Activated CD4-positive, alpha-beta T cell treated with anti-CD3 and anti-CD28 coated beads, Interleukin-2, amount 50 U/mL, for 48 hours (primary cell): ENCODE measurements around the gene VWA2.
"Not testable (repeated sequence)": the region's sequence is repeated elsewhere in the genome, so short reads cannot be mapped to it uniquely, and the experiment has no call there.

ENCODE experiments used
- DNase-seq, 2 experiments: peaks; one replicate each; pipeline ENCODE4 v3.0.0-alpha.2; 2020

Gene VWA2

DNA sequence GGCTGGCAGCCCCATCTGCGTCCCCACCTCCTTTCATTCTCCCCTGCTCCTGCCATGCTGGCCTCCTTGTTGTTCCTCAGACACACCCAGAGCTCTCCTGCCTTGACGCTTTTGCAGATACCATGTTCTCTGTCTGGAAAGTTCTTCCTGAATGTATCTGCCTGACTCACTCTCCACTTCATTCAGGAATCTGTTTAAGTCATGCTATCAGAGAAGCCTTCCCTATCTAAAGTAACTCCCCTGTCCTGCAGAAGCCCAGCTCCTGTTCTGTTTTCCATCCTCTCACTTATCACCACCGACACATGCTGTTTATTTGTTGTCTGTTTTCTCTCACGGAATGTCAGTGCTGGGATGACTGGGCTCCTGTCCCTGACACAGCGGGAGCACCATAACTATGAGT is 83.3 kb downstream of the VWA2 start:
- DNase-seq = no peak

DNA sequence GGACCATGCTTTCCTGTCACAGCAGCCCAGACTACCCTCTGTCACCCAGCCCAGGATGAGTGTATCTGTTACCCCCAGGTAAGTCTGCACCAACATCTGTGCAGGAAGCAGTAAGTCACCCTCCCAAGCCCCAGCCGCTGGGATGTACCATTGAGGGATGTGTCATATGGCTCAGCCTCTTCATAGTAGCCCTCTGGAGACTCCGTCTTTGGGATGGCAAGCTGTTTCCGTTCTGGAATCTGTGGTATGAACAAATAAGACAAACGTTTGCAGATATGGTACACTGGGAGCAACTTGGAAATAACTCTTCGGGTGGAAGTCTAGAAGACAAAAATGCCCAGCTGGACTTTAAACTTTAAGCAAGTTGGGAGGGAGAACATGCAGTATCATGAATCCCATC is 84.0 kb downstream of the VWA2 start:
- DNase-seq = no peak

DNA sequence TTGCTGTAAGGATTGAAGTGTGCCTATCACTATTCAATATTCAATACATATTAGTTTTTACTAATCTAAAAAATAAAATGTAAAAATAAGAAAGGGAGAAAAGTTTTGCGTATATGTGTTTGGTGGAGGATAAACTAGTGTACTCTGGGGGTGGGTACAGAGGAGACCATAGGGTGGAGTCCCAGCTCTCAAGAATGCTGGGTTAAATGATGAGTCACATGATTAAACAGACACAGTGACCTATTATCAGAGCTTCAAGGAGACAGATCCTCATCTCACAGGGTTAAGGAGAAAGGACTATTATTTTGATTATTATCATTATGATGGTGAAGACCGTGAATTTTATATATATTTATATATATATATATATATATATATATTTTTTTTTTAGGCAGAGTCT is 87.7 kb downstream of the VWA2 start:
- no peak for DNase-seq

DNA sequence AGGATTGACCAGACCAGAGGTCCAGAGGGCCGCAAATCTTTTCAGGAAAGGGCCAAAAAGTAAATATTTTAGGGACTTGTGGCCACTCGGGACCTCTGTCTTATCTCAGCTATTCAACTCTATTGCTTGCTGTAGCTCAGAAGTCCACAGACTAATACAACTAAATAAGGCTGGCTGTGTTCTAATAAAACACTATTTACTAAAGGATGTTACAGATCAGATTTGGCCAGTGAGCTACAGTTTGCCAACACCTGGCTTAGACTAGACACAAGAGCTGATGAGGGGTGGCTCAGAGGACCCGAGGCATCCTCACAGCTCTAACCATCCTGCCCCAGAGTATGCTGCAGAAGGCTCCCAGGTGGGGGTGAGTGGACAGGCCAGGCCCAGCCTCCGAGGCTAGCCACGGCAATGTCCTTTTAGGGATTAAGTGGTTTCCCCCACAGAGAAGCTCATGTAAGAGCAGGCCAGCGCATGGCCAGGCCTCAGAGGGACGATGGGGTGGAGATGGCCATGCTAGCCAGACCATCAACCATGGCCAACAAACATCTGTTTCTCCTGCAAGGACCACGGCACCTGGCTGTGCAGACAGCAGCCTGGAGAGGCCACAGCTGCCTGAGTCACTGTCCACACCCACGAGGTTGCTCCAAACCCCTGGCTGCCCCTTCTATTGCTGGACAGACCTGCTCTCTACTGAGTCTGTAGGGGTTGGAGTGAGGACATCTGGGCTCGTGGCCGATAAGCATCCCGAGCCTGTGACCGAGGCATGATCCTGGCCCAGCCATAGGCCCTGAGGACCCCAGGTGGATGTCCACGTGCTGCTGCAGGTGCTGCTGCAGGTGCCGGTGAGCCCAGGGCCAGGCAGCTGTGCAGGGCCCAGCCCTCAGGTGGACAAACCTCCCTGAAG is 88.7 kb downstream of the VWA2 start:
- DNase-seq = no peak

DNA sequence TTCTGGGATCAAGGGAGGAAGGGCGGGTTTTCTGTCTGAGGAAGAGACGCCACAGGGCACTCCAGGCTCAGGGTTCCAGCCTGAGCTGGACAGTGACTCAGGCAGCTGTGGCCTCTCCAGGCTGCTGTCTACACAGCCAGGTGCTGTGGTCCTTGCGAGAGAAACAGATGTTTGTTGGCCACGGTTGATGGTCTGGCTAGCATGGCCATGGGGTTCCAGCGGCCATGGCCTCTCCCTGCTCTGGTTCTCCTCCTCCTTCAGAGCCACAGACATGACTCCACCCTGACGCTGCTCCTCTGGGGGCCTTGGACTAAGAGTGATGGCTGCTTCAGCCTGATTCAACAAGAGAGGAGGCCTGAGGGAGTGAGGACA is 89.4 kb downstream of the VWA2 start:
- no peak for DNase-seq

DNA sequence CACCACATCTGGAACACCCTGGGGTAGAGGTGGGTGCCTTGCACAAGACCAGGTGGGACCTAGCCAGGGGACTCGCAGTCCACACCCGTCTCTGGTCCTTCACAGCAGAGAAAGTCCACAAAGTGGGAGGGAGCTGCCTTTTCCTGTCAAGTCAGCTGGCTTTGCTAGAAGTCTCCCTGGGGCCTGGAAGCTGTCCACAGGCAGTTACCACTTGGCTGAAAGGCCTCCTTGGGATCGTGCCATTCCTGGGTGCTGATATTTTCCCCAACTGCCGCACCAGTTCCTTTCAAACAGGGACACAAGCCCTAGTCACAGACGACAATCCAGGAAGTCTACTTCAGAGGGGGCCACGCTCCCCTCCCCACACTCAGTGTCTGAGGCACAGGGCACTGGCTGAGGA is 89.8 kb downstream of the VWA2 start:
- DNase-seq = no peak

DNA sequence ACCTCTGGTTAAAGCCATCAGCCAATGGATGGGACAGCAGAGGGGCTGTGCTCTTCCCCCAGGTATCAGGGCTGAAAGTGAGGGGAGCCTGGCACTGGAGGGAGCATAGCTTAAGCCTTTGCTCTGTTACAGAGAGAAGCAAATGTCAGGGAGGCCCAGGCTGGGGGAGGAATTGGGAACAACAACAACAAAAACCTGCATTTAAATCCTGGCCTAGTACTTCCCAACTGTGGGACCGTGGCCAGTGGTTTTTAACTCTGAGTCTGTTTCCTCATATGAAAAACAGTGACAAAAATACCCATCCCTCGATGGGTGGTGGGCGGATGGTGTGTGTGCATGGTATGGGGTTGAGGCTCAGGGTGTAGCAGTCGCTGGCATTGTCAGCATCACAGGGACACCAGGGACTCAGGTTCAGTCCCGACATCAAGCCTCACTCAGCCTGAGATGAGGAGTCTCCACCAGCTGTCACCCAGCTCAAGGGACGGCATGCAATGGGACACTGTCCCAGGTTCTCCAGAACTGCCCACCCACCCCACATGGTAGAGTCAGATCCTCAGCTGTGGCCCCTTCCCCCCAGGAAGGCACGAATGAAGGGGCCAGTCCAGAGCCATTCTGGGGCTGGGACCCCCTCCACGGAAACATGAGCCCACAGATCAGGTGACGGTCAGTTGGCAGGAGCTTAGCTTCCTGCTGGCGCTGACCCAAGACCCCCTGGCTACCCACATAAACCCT is 90.7 kb downstream of the VWA2 start:
- DNase-seq = no peak

DNA sequence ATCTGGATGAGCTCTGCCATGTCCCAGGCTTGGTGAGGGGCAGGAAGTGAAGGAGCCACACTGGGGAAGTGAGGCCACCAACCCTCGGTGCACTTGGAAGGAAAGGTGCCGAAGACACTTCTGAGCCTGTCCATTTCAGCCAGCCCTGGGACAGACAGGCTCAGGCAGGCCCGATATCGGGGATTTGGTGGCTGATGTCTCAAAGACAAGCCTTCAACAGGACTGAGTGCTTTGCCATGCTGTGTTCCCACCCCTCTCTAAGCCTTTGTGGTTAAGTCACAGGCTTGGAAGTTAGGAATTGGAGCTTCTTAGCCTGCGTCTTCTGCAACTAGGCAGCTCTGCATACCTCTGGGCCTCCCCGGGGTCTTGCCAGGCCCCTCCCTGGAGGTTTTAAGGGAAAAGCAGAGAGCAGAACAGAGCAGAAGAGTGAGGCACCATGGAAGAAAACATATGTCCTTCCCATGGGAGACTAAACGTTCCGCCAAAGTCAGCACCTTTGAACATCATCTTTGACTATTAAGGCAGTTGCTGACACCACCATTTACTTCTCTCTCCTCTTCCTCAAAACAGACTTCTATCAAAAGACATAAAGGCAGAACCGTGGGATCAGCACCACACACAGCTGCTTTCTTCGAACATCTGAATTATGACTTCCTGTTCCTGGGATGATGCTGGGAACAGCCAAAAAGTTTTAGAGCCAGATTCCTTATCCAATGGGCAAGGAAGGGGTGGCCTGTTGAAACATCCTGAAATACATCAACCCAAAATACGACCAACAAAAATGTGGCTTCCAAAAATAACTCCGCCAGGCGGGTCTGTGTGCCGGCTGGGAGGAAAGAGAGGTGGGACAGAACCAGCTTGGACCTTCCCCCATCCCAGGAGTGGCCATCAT is 93.5 kb downstream of the VWA2 start:
- no peak for DNase-seq

DNA sequence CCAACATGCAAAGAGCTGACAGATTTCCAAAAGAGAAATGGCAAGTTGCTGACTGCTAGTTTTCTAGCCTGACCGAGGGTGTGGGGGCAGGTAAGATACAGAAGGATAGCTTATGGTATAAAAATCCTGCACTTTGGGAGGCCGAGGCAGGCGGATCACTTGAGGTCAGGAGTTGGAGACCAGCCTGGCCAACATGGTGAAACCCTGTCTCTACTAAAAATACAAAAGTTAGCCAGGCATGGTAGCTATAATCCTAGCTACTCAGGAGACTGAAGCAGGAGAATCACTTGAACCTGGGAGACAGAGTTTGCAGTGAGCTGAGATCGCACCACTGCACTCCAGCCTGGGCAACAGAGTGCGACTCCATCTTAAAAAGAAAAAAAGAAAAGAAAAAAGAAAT is 94.4 kb downstream of the VWA2 start:
- DNase-seq = not testable (repeated sequence)

DNA sequence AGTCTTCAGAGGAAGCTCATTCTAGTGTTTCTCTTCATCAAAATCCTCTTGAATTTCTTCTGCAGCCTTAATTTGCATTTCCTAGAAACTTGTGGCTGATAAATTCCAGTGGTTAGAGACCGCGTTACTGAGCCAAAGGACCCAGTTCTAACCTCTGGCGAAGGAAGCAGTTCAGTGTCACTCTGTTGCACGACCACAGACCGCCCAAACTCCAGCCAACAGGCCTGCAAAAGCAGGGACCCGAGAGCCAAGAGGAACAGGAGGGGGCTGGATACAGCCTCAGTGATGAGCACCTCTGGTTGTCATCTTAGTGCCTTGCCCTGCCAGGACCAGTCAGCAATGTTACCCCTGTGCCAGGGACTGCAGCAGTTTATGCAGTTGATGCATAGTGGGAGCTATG is 95.2 kb downstream of the VWA2 start:
- DNase-seq = no peak

DNA sequence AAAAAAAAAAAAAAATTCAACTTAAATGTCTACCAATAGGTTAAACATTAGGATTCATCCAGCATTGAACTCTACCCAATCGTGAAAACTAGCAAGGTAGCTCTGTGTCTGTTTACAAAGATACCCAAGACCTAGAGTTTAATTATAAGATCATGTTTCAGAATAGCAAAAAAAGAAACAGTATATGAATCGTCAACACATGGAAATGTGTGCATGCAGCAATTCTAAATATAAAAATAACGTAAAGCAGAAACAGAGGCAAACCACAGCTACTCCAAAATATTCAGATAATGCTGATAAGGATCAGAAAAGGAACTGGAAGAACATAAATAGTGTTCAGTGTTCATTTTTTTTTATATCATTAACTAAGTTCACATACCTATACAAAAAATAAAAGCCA is 96.6 kb downstream of the VWA2 start:
- DNase-seq = no peak

DNA sequence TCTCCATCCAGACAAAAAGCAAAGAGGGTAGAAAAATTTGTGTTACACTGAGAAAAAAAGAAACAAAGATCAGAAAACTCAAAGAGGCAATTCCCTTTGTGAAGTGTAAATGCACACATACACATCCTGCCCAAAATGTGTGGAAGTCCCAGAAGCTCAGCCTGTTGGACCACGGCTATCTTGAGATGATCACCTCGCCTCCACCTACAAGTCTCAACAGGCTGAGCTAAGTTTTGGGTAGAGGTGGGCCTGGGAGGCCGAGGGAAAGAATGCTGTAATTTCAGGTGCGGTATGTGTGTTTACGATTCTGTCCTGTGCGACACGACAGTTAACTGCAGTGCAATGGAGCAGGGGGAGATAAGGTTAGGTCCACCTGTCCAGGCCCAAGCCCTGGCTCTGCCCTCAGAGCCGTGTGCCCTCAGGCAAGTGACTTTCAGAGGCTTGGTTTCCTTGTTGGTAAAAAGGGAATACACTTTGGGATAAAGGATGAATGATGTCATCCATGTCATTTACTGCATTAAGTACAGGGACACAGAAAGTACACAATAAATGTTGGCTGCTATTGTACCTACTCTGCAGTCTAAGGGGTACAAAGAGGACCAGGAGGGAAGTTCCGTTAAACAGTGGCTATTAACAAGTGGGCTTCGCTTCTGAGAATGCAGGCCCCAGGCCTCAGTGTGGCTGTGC is 97.9 kb downstream of the VWA2 start:
- DNase-seq = no peak

DNA sequence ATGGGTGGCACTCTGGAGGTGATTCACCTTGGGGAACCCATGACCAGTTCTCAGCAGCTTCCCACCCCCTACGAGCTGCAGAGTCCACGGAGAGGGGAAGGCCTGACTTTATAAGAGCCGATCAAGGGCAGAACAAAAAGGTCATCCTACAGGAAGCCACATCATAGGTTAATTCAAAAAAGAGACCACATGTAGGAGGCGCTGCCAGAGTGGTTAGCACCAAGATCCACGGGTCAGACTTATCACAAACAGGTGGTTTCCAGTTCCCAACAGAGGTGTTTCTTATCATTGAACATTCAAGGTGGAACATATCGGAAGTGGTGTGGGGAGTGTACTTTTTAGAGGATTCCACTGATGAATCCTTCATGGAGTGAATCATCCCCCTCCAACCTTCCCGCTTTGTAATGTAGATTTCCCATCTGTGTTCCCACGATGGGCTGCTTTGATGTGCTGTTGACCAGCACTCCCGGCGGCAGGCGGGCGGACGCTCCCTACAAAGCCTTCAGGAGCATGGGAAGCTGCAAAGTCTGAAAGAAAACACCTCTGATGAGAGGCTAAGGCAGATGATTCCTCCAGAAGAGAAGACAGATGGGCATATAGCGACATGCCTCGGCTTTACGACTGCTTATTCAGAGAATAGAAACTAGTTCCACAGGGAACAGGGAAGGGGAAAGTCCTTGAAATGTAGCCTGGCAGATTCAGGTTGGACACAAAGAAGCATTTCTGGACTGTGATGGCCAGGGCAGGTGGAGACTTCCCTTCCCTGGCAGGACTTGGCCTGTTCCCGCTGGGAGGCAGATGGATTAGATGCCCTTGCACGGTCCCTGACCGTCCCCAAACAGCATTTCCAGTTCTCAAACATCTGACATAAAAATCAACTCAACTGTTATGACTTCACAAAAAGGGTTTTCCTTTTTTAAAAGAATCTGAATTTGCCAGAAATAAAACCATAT is 98.7 kb downstream of the VWA2 start:
- DNase-seq = peak; percentile 3 to 6

DNA sequence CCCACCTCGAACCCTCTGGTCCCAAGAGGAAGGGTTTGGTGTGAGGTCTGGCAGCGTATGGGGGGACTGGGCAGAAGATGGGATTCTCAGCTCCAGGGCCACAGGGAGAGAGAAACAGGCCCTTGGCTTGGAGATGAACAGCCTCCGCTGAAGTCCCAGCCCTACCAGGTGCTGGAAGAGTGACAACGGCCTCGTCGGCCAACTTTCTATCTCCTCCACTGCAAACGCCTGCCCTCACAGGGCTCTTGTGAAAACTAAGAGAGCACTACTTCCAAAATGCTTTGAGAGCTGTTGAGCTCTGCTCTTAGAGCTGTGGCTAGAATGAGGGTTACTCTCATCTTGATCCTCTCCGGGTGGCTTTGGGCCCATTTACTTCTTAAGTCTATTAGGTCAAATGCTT is 101.8 kb downstream of the VWA2 start:
- no peak for DNase-seq
